Measurements from ENCODE around the gene CTPS1. TPM values are rescaled to one million over a fixed set of nuclear protein-coding genes. Genes with fewer than 3 reads are reported as not detected.

Gene CTPS1
- total RNA-seq, 4 donors from 2014 or later, result 16.1 to 57.5 (median 17.6) TPM

DNA sequence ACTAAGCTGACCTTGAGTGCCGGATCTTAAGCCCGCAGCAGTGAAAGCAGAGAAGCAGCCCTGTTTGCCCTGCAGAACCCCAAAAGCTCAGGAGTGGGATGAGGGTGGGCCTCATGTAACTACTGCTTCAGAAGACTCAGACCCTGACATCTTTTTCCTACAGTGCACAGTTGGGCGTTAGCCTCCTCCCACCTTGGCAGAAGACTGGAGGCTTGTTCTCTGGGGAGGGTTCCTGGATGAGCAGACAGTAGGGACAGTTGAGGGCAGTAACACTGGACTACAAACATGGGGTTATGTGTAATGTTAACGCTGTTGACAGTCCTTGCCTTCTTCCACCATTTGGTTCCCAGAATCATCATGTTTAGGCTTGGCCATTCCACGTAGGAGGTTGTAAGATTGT lies 9.6 kb downstream of the CTPS1 start:
- ATAC-seq (ENCODE audit: low FRiP score) (no peak), DNase-seq (ENCODE audit: low spot score) (no peak)
- TF ChIP-seq, protein P1, sequence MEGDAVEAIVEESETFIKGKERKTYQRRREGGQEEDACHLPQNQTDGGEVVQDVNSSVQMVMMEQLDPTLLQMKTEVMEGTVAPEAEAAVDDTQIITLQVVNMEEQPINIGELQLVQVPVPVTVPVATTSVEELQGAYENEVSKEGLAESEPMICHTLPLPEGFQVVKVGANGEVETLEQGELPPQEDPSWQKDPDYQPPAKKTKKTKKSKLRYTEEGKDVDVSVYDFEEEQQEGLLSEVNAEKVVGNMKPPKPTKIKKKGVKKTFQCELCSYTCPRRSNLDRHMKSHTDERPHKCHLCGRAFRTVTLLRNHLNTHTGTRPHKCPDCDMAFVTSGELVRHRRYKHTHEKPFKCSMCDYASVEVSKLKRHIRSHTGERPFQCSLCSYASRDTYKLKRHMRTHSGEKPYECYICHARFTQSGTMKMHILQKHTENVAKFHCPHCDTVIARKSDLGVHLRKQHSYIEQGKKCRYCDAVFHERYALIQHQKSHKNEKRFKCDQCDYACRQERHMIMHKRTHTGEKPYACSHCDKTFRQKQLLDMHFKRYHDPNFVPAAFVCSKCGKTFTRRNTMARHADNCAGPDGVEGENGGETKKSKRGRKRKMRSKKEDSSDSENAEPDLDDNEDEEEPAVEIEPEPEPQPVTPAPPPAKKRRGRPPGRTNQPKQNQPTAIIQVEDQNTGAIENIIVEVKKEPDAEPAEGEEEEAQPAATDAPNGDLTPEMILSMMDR (IDR thresholded peaks at IDR 0.05), result no peak

DNA sequence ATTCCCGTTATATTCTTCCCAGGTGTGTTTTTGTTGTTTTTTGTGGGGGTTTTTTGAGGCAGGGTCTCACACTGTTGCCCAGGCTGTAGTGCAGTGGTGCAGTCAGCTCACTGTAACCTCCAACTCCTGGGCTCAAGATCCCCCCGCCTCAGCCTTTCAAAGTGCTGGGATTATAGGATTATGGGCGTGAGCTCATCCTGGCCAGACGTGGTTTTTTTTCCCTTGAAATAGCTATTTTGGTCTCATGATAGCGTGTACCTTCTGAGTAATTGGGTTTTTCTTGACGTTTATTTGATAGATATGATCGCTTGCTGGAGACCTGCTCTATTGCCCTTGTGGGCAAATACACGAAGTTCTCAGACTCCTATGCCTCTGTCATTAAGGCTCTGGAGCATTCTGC lies 17.6 kb downstream of the CTPS1 start:
- TF ChIP-seq, protein P1 (IDR thresholded peaks at IDR 0.05), result no peak
- ATAC-seq (ENCODE audit: low FRiP score), result no peak
- no peak for DNase-seq (ENCODE audit: low spot score)

GRCh38 chr1:40998668-40999067 lies 19.2 kb downstream of the CTPS1 start:
- TF ChIP-seq, protein P1 (IDR thresholded peaks at IDR 0.05), result no peak
- ATAC-seq (ENCODE audit: low FRiP score) (no peak), DNase-seq (ENCODE audit: low spot score) (no peak)

DNA sequence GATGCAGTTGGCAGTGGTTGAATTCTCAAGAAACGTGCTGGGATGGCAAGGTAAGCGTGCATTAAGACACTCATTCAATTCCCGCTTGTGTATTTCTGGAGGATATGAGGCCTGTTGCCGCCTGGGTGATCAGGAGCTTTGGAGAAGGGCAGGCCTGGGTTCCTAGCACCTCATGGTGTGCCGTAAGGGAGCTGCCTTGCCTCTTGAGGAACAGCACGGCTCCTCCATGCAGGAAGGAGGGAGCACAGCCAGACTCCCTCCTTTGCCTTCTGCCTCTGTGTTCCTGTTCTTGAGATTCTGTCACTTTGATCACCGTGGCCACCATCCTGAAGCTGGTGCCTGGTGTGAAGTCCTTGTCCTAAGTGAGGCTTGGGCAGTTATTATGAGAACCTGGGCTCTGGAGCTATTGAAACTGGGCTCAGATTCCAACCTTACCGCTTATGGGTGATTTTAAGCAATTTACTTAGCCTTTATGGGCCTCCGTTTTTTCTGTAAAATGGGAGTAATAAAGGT lies 23.7 kb downstream of the CTPS1 start:
- DNase-seq (ENCODE audit: low spot score) (no peak), ATAC-seq (ENCODE audit: low FRiP score) (no peak)
- TF ChIP-seq, protein P1 (IDR thresholded peaks at IDR 0.05), result no peak

GRCh38 chr1:41003640-41004220 lies 24.2 kb downstream of the CTPS1 start:
- TF ChIP-seq, protein P1 (IDR thresholded peaks at IDR 0.05), result no peak
- DNase-seq (ENCODE audit: low spot score) (peak; percentile 90), ATAC-seq (ENCODE audit: low FRiP score) (peak; percentile 90)

GRCh38 chr1:41005876-41006275 lies 26.4 kb downstream of the CTPS1 start:
- no peak for DNase-seq (ENCODE audit: low spot score)
- TF ChIP-seq, protein P1 (IDR thresholded peaks at IDR 0.05), result no peak
- no peak for ATAC-seq (ENCODE audit: low FRiP score)

All from omental fat pad (tissue), 4 donors.